Breast epithelium (tissue), 4 donors: ENCODE data around the gene ZNF679. TPM values are rescaled to one million over a fixed set of nuclear protein-coding genes. Genes with fewer than 3 reads are reported as not detected.
"Not testable (repeated sequence)": the region's sequence is repeated elsewhere in the genome, so short reads cannot be mapped to it uniquely, and the experiment has no call there.

Source experiments
- DNase-seq, 2 donors: peaks; one replicate each; pipeline ENCODE4 v3.0.0-alpha.2; 2019; ENCODE audit warnings: low spot score in 2 of 2
- H3K27ac ChIP-seq, 2 donors: fragments of 200-600 bp; sonication (generic) in 1 of 2; one replicate each; pipeline ENCODE4 v1.5.1; 2016 to 2019; ENCODE audit warnings: mild to moderate bottlenecking in 1 of 2
- H3K27me3 ChIP-seq, 2 donors: fragments of 200-600 bp; sonication (generic) in 1 of 2; one replicate each; pipeline versions ENCODE4 v1.5.1 to v1.6.0; 2017 to 2019; ENCODE audit warnings: control low read depth in 1 of 2, mild to moderate bottlenecking in 1 of 2
- H3K36me3 ChIP-seq: fragments of 200-600 bp; one replicate; pipeline ENCODE4 v1.5.1; 2019
- H3K4me1 ChIP-seq, 2 donors: fragments of 200-600 bp; sonication (generic); one replicate each; pipeline ENCODE4 v1.5.1; 2016 to 2019; ENCODE audit warnings: control low read depth in 1 of 2
- H3K4me3 ChIP-seq, 3 donors: fragments of 200-600 bp; sonication (generic); 1 replicate in 2 of 3; 2 replicates in 1 of 3; pipeline ENCODE4 v1.5.1; 2016 to 2019; ENCODE audit warnings: mild to moderate bottlenecking in 3 of 3, moderate library complexity in 2 of 3
- H3K9me3 ChIP-seq, 2 donors: fragments of 200-600 bp; sonication (generic) in 1 of 2; one replicate each; pipeline ENCODE4 v1.5.1; 2016 to 2019; ENCODE audit warnings: control low read depth in 1 of 2
- CTCF ChIP-seq, 3 donors: fragments of 450-650 bp; IDR thresholded peaks; one replicate each; pipeline ENCODE4 v1.5.1; 2016 to 2017; ENCODE audit warnings: antibody characterized with exemption in 3 of 3, mild to moderate bottlenecking in 3 of 3, moderate library complexity in 3 of 3
- POLR2A ChIP-seq: fragments of 450-650 bp; IDR thresholded peaks from one replicate; pipeline ENCODE4 v1.6.1; 2016; ENCODE audit warnings: antibody characterized with exemption, mild to moderate bottlenecking, moderate library complexity
- POLR2AphosphoS5 ChIP-seq, 3 donors: sonication (generic); formaldehyde crosslinking; IDR thresholded peaks; one replicate each; pipeline ENCODE4 v1.6.1; 2017; ENCODE audit warnings: antibody characterized with exemption in 3 of 3
- intact Hi-C: fragments of 100-400 bp; cut with DNase I; formaldehyde crosslinking; loops from one replicate; pipeline ENCODE4 v1.15.1; 2023; ENCODE audit warnings: low total_unique reads
- total RNA-seq, 3 donors: library from RNA; depleted of rRNA; stranded (reverse); fragments of >200 nt; gene quantifications; one replicate each; pipeline ENCODE4 v1.1.0, GENCODE V29; 2016

ZNF679 gene
- total RNA-seq, 3 donors from 2014 or later = not detected

- intact Hi-C loops = no loop called here
- H3K9me3 ChIP-seq = no peaks in the 10 kb centered on the region
- TF ChIP-seq CTCF (IDR thresholded peaks at IDR 0.05) (no peak), POLR2A (no peak), POLR2AphosphoS5 (IDR thresholded peaks at IDR 0.05) (no peak)
Observed at GRCh38 chr7:64294701-64295420, 66.6 kb downstream of the ZNF679 start.

GRCh38 chr7:64297418-64297817 is 69.1 kb downstream of the ZNF679 start:
- H3K27ac ChIP-seq, intact Hi-C loops, H3K36me3 ChIP-seq, H3K9me3 ChIP-seq, H3K27me3 ChIP-seq, H3K4me3 ChIP-seq, DNase-seq, H3K4me1 ChIP-seq: not testable (repeated sequence)

More at GRCh38 chr7:64294701-64295420, 66.6 kb downstream of the ZNF679 start:
- Histone ChIP-seq H3K4me1 (no peaks in the 10 kb centered on the region), H3K27ac (no peak overlapping the region), H3K4me3 (no peak overlapping the region), H3K27me3 (no peaks in the 10 kb centered on the region), H3K36me3 (no peaks in the 10 kb centered on the region)
- no peak for DNase-seq

- Histone ChIP-seq H3K4me3 (no peak overlapping the region), H3K36me3 (no peaks in the 10 kb centered on the region), H3K4me1 (no peaks in the 10 kb centered on the region), H3K27me3 (no peaks in the 10 kb centered on the region), H3K27ac (no peak overlapping the region), H3K9me3 (no peaks in the 10 kb centered on the region)
- DNase-seq = peak in 1 of 2 donors; percentile 26
- intact Hi-C loops = no loop called here
- TF ChIP-seq POLR2AphosphoS5 (IDR thresholded peaks at IDR 0.05) = no peak
- TF ChIP-seq POLR2A = no peak
- TF ChIP-seq CTCF (IDR thresholded peaks at IDR 0.05) = no peak
Observed at GRCh38 chr7:64300641-64301405, 72.5 kb downstream of the ZNF679 start.

- no peaks in the 10 kb centered on the region for H3K27me3 ChIP-seq
- peak; percentile 58 to 79 (median 65) for TF ChIP-seq POLR2AphosphoS5 (IDR thresholded peaks at IDR 0.05)
- TF ChIP-seq CTCF (IDR thresholded peaks at IDR 0.05) = peak in 2 of 3 donors; percentile 41 to 48
- no peak for TF ChIP-seq POLR2A
- H3K9me3 ChIP-seq = no peaks in the 10 kb centered on the region
- peak; percentile 92 to 95 for DNase-seq
- intact Hi-C loops = no loop called here
- peak overlapping the region; percentile 94 to 97 for H3K27ac ChIP-seq
- H3K4me3 ChIP-seq = peak overlapping the region; percentile 49 to 79 (median 62)
- peaks cover 0 to 7% of the 10 kb centered on the region in 2 donors for H3K4me1 ChIP-seq
- H3K36me3 ChIP-seq = no peaks in the 10 kb centered on the region
Observed at GRCh38 chr7:64307254-64308015, 79.2 kb downstream of the ZNF679 start.

- Histone ChIP-seq H3K27me3 (no peaks in the 10 kb centered on the region), H3K4me1 (peaks cover 0 to 7% of the 10 kb centered on the region in 2 donors), H3K9me3 (no peaks in the 10 kb centered on the region), H3K4me3 (peak overlapping the region; percentile 49 to 79 (median 62)), H3K36me3 (no peaks in the 10 kb centered on the region), H3K27ac (peak overlapping the region; percentile 94 to 97)
- no peak for DNase-seq
- intact Hi-C loops = no loop called here
- no peak for TF ChIP-seq POLR2A
- no peak for TF ChIP-seq CTCF (IDR thresholded peaks at IDR 0.05)
Observed at GRCh38 chr7:64308016-64308270, 79.7 kb downstream of the ZNF679 start.
